ENCODE data around the gene CNTD1.

CNTD1 gene

DNA sequence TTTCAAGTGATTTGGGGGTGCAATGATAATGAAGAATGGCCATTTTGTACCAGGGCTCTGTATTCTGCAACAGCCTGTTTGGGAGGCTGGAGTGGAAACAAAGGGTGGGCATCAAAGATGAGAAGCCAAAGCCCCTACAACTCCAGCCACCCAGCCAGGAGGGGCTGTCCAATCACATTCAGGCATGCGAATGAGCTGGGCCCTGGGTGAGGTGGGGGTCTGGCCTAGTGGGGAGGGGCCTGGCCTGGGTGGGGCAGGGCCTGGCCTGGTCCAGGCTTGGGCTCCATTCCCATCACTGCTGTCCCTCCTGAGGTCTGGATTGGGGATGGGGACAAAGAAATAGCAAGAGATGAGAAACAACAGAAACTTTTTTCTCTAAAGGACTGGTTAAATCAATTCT lies 58.7 kb downstream of the CNTD1 start:
- no peak for TF ChIP-seq ZBTB49 (tag by site-specific recombination; IDR thresholded peaks at IDR 0.05; ENCODE audit: low read depth)
- TF ChIP-seq ZBTB8A (tag by site-specific recombination; IDR thresholded peaks at IDR 0.05) = no peak
- TF ChIP-seq ZIC2 (tag by site-specific recombination; IDR thresholded peaks at IDR 0.05) = no peak
- TF ChIP-seq ZNF184 (tag by site-specific recombination; IDR thresholded peaks at IDR 0.05) = no peak
- TF ChIP-seq GFI1B (tag by site-specific recombination; IDR thresholded peaks at IDR 0.05) = no peak
- TF ChIP-seq ZNF404 (tag by site-specific recombination; IDR thresholded peaks at IDR 0.05) = no peak
- TF ChIP-seq PRDM2 (tag by site-specific recombination; IDR thresholded peaks at IDR 0.05; ENCODE audit: borderline replicate concordance) = no peak
- TF ChIP-seq ZNF473 (tag by site-specific recombination; IDR thresholded peaks at IDR 0.05) = no peak
- no peak for TF ChIP-seq ZNF701 (tag by site-specific recombination; IDR thresholded peaks at IDR 0.05)
- TF ChIP-seq BCL11B (tag by site-specific recombination; IDR thresholded peaks at IDR 0.05; ENCODE audit: low read depth) = no peak
- no peak for TF ChIP-seq ZSCAN30 (tag by site-specific recombination; IDR thresholded peaks at IDR 0.05)
- no peak overlapping the region for H3K27ac ChIP-seq (ENCODE audit: extremely low read depth, low read depth, low read length)
- H3K4me3 ChIP-seq (ENCODE audit: low read depth, low read length) = no peak overlapping the region
- H3K36me3 ChIP-seq (ENCODE audit: control insufficient read depth in 2 of 2, insufficient read depth in 1 of 2, low read length in 2 of 2) = peaks cover 0 to 4% of the 10 kb centered on the region in 2 experiments; a peak in 2 of 3 replicates
- no peaks in the 10 kb centered on the region for H3K4me1 ChIP-seq (ENCODE audit: control insufficient read depth, insufficient read depth, low read length)
- ChIA-PET CTCF (interaction anchor here (0.5 kb wide), 1 partner anchor 22 kb away, joined by 3 read pairs; no protein-coding TSS in a partner anchor), POLR2A (interaction anchor here (0.6 kb wide), 1 partner anchor 322 kb away, joined by 3 read pairs; the partner anchor contains the start of gene NAGLU)
- H3K9me3 ChIP-seq (ENCODE audit: control insufficient read depth, insufficient read depth, low read depth, low read length) = no peaks in the 10 kb centered on the region
